Retina (tissue), 1 donor: ENCODE measurements around the gene NAT14.

ENCODE experiments used
- DNase-seq: peaks from one replicate; pipeline ENCODE4 v3.0.0-alpha.2; 2016

The NAT14 gene

DNA sequence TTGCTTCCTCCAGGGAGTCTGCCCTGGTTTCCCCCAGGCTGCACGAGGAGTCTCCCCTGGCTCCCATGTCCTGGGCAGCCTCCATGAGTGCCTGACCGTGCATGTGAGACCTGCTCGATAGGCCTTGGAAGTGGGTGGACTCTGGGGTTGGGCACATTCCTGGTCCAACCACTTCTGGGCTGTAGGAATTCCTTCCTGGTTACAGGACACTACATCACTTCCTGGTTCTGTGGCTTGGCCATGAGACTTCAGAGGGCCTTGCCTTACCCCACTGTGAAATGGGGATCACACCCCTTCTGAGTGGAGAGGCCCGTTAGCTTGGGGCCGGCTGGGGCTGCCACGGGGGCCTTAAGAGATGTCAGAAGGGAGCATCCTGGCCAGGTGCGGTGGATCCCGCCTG lies 12.5 kb upstream of the NAT14 start:
- DNase-seq, result no peak

DNA sequence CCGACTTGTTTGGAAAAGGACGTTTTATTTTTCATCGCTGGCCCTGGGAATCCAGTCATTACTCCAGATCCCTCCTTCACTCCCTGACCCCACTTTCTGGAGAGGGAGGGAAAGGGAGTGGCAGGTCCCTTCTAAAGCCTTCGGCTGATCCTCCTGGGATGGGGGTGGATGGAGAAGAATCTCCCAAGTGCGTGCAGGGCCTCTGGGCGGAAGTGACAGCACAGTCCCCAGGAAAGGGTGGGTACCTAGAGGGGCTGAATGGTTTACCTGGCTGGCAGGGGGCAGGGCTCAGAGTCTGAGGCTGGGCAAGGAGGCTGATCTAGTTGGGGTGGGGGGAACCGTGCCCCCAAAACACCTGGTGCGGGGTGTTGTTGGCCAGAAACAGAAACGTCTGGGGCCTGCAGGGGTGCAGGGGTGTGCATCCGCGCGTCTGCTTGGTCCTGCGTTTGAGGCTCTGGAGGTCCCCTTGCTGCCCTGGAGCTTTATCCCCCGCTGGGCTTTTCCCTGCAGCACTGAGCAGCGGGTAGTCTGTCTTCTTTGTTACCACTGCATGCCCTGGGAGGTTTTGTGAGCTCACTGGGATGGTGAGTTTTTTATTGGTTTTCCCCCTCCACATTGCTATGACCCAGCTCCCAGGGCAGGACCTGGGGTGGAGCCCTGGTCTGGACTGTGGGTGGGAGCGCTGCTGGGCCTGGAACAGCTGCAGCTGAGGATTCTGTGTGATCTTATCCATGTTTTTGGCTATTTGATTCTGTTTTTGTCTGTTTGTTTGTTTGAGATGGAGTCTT lies 11.6 kb upstream of the NAT14 start:
- DNase-seq, result no peak

DNA sequence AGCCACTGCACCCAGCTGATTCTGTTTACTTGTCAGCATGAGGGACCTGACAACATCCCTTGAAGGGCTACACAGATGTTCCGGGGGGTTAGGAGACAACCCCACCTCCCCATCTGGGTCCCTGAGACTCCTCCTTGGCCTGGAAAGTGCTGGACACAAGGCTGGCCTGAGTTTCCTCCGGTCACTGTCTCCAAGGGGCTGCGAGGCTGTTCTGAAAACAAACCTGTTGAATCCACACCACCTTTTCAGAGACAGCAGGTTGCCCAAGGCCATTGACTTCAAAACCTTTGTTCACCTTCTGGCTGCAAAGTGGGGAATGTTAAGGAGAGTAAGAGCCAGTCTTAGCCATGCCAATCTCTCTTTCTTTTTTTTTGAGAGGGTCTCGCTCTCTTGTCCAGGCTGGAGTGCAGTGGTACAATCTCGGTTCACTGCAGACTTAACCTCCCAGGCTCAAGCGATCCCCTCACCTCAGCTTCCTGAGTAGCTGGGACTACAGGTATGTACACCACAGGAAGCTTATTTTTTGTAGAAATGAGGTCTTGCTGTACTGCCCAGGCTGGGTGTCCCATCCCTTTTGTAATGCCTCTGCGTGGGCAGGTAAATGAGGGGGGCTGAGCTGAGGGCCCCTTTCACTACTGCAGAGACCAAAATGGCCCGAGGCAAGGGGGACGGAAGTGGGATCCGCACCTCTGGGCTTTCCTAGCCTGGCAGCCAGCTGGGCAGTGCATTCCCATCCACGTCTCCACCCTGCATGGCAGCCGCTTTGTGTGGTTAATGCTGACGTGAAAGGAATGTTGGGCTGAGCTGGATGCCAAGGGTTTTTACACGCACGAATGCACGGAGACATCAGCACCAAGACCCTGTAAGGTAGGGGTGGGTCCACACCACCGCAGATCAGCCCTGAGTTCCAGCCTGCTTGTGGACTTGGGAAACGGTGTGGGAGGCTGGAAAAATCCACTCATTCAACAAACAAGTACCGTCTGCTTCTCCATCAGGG lies 10.4 kb upstream of the NAT14 start:
- no peak for DNase-seq

DNA sequence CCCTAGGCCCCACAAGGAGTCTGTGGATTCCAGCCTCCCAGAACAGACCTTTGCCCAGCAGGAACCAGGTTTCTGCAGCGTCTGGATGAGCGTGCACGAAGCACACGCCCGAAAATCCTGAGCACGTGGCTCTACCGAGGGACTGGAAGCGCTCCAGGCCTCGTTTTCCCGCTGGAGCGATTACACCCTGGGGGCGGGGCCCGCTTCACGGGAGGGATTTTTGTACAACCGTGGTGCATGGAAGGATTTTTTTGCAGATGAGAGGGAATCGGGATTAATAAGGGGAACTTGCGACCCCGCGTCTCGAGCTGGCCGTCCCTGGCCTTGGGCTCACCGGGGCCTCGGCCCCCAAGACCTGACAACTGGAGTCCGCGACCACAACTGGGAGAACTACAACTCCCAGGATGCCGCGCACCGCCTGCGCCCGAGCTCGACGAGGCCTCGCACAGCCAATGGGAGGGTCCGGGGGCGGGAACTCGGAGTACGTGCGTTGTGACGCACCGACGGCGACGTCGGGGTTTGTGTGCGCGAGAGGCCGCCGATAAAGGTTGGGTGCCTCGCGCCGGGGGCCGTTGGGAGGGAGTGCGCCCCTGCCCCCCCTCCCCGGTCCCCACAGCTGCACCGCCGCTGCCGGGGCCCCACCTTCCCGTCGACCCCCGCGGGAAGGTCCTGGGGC lies 8.8 kb upstream of the NAT14 start, which contains the start of gene ZNF628:
Gene ZNF628, plus strand, starts transcription at position 518 of the 676 bp plus-strand sequence. CDS start 3,294 bp downstream, outside the sequence.
- peak; percentile 98 for DNase-seq

DNA sequence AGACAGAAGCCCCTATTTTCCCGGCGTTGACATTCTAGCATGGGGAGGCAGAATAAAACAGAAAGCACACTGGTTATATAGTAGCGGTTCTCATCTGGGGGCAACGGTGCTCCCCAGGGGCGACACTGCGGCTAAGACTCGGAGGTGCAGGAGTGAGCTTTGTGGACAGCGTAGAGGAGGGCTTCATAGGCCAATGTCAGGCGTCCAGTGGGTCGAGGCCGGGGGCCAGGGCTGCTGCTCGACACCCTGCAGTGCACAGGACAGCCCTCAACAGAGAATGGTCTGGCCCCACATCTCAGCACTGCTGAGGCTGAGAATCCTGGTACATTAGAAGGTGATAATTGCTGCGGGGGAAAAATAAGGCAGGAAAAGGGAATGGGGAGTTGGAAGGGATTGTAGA lies 7.1 kb upstream of the NAT14 start:
- DNase-seq, result no peak

DNA sequence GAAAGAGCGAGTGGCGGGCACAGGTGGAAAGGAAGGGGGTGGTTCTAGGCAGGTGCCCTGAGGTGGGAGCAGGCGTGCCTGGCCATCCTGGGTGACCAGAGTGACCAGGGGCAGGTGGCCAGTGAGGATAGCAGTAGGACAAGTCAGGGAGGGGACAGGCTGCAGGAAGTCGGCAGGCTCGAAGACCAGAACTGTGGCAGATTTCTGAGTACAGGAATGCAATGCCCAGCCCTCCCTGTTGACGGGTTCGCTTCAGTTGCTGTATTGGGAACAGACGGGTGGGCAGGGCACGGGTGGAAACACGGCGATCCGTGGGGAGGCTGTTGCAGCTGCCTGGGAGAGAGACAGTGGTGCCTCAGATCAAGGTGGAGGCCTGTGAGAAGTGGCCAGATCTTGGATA lies 6.6 kb upstream of the NAT14 start:
- no peak for DNase-seq

DNA sequence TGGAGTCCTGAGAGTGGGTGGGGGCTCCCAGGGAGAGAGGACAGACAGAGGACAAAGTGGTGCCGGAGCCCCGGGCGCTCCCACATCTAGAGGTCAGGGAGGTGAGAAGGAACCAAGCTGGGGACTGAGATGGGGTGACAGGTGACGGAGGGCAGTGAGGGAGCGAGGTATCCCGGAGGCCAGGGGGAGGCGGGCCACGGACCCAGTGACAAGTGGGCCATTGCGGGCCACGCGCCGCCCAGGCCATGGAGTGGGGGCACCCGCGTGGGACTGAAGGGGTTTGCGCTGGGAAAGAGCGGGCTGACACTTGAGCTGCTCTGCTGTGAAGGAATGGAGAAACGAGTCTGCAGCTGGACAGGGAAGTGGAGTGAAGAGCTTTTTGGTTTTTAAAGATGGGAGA lies 5.9 kb upstream of the NAT14 start:
- no peak for DNase-seq

DNA sequence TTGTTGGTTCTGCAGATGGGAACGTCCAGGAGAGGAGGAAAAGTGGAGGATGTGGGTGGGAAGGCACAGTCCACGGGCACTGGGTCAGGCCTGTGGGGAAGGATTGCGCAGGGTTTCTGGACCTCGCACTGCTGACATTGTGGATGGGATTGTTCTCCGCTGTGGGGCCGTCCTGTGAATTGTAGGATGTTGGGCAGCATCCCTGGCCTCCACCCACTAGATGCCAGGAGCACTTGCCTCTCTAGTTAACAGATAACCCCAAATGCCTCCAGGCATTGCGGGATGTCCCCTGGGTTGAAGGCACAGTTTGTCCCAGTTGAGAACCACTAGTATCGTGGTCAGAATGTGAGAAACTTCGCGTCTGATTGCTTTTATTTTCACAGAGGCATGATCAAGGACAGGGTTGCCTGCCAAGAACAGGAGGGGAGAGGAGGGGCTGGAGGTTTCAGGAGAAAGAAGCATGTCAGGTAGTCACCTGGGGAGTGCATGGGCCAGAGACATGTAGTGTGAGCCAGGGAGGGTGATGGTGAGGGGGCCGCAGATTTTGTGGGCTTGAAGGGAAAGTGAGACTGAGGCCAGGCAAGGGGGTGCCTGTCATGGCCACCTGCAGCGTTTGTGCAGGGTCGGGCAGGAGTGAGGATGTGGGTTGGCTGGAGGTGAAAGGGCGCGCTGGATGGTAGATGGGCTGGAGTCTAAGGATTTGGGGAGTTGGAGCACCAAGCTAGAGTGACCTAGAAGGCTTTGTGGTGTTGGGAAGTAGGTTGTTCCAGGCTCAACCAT lies 5.3 kb upstream of the NAT14 start:
- DNase-seq, result no peak

DNA sequence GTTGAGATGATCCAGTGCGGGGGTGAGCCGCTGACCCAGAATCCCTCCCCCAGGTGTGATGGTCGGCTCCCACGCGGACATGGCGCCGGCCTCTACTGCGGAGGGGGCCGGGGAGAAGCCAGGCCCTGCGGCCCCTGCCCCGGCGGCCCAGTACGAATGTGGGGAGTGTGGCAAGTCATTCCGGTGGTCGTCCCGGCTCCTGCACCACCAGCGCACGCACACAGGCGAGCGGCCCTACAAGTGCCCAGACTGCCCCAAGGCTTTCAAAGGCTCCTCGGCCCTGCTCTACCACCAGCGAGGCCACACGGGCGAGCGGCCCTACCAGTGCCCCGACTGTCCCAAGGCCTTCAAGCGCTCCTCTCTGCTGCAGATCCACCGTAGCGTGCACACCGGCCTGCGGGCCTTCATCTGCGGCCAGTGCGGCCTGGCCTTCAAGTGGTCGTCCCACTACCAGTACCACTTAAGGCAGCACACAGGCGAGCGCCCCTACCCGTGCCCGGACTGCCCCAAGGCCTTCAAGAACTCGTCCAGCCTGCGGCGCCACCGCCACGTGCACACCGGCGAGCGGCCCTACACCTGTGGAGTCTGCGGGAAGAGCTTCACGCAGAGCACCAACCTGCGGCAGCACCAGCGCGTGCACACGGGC lies 3.7 kb upstream of the NAT14 start:
- no peak for DNase-seq

DNA sequence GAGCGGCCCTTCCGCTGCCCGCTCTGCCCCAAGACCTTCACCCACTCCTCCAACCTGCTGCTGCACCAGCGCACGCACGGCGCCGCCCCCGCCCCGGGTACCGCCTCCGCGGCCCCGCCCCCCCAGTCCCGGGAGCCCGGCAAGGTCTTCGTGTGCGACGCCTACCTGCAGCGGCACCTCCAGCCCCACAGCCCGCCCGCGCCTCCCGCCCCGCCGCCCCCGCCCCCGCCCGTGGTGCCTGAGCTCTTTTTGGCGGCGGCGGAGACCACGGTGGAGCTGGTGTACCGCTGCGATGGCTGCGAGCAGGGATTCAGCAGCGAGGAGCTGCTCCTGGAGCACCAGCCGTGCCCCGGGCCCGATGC lies 3.2 kb upstream of the NAT14 start:
- DNase-seq, result no peak

DNA sequence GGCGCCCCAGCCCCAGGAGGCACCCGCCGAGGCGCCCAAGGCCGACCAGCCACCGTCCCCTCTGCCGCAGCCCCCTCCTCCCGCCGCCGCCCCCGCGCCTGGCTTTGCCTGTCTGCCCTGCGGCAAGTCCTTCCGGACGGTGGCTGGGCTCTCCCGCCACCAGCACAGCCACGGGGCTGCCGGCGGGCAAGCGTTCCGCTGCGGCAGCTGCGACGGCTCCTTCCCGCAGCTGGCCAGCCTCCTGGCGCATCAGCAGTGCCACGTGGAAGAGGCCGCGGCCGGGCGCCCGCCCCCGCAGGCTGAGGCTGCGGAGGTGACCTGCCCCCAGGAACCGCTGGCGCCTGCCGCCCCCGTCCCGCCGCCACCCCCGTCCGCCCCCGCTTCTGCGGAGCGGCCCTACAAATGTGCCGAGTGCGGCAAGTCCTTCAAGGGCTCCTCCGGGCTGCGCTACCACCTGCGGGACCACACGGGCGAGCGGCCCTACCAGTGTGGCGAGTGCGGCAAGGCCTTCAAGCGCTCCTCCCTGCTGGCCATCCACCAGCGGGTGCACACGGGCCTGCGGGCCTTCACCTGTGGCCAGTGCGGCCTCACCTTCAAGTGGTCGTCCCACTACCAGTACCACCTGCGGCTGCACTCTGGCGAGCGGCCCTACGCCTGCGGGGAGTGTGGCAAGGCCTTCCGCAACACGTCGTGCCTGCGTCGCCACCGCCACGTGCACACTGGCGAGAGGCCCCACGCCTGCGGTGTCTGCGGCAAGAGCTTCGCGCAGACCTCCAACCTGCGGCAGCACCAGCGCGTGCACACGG lies 2.6 kb upstream of the NAT14 start:
- no peak for DNase-seq

DNA sequence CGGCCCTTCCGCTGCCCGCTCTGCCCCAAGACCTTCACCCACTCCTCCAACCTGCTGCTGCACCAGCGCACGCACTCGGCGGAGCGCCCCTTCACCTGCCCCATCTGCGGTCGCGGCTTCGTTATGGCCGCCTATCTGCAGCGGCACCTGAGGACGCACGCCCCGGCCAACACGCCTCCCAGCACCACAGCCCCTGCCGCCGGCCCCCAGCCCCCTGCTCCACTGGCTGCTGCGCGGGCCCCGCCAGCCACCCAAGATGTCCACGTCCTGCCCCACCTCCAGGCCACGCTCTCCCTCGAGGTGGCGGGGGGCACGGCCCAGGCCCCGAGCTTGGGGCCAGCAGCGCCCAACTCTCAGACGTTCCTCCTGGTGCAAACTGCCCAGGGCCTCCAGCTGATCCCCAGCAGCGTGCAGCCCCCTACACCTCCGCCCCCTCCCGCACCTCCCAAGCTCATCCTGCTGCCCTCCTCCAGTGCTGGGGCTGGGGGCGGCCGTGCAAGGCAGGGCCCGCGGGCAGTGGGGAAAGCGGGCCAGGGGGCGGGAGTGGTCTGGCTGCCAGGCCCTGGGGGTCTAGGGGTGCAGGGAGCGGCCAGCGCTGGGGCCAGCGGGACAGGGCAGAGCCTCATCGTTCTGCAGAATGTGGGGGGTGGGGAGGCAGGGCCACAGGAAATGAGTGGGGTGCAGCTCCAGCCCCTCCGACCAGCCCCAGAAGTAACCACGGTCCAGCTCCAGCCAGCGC lies 1.9 kb upstream of the NAT14 start:
- DNase-seq, result no peak

DNA sequence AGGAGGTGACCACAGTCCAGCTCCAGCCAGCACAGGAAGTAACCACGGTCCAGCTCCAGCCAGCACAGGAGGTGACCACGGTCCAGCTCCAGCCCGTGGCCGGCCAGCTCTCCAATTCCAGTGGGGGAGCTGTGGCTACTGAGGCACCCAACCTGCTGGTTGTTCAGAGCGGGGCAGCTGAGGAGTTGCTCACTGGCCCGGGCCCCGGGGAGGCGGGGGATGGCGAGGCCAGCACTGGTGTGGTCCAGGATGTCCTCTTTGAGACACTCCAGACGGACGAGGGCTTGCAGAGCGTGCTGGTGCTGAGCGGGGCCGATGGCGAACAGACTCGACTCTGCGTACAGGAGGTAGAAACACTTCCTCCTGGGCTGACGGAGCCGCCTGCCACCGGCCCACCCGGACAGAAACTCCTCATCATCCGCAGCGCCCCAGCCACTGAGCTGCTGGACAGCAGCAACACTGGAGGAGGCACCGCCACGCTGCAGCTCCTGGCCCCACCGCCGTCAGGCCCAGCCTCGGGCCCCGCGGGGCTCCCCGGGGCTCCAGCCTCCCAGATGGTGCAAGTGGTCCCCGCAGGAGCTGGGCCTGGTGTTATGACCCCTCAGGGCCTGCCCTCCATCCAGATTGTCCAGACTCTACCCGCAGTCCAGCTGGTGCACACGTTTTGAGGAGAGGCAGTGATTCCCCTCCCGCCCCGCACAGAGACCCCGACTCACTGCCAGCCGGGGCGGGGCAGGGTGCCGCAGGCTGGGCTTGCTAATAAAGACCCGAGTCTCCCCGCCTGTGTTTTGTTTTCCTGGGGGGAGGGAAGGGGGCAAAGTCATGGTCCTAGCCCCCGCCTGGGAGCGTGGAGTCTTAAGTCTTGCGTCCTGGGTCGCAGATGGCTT lies 1.0 kb upstream of the NAT14 start:
- no peak for DNase-seq

DNA sequence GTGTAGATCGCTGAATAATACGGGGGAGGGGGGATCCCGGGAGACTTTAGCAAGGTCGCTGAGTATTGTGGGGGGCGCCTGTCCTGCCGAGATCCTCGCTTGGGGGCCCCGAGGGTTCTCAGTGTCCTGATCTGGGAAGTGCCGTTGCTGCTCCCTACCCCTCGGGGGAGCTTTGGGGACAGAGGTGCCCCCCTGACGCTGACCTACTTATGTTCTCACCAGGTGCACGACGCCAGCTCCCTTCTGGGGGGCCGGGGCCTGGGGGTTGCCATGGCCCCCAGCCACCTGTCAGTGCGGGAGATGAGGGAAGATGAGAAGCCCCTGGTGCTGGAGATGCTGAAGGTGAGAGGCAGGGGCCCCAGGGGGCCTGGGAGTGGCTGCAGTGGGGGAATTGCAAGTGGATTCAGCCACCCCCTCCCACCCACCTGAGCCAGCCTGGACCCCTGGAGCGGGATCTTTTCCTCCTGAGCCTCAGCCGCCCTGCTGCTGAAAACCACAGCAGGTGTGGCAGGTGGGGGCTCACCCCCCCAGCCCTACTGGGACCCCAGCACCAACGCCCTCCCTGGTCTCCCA lies 537 bp downstream of the NAT14 start:
- peak; percentile 65 for DNase-seq

DNA sequence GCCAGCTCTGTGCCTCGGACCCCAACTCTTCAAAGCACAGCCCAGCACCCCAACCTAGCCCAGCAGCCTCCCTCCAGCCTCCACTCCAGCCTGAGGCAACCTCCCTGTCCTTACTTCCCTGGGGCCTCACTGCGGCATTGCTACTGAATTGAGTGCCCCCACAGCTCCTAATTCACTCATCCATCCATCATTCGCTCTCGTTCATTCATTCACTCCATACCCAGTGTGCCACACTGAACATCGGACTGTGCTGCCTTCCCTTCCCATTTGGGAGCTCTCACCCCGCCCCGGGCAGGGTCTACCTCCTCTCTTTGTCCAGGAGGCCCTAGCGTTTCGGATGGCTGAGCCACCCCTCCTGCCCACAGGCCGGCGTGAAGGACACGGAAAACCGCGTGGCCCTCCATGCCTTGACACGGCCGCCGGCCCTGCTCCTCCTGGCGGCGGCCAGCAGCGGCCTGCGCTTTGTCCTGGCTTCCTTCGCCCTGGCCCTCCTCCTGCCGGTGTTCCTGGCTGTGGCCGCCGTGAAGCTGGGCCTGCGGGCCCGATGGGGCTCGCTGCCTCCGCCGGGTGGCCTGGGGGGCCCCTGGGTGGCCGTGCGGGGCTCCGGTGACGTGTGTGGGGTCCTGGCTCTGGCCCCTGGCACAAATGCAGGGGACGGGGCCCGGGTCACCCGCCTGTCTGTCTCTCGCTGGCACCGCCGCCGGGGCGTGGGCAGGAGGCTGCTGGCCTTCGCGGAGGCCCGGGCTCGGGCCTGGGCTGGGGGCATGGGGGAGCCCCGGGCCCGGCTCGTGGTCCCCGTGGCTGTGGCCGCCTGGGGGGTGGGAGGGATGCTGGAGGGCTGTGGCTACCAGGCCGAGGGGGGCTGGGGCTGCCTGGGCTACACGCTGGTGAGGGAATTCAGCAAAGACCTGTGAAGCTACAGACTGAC lies 1.3 kb downstream of the NAT14 start:
- no peak for DNase-seq

DNA sequence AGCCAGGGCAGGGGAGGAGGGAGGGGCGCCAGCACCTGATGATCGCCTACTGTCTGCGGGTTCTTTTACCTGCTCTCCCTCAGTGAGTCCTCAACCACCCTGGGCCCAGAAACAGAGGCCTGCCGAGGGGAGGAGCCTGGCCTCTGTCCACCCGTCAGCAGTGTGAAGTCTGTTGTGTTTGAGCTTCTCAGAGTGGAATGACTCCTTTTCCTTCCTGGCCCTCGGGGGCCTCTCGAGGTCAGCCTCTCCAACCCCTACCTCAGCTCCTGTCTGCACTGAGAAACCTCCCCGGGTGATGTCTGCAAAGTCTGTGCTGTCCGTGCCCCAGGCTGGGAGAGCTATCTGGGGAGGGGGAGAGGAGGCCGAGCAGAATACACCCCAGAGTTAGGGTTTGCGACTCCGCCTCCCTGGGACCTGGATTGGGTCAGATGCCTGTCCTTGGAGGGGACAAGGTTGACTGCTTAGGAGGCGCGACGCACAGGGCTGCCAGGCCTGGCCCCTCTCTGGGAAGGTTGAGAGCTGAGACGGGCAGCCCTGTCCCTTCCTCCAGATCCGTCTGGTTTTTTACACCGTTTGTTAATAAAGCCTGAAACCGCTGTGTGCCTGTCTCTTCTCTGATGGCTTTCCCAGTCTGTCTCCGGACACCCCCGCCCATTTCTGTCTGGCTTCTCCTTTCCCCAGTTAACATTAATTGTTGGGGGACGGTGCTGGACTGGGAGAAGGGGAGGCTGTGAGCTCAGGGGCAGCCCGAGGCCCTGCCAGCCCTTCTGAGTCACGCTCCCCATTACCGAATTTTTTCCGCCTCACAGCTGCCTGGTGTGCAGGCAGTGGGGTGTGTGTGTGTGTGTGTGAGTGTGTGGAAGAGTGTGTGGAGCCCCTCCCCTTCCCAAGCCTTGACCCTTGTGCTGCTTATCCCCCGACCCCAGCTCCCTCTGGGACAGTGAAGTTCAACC lies 2.3 kb downstream of the NAT14 start:
- peak; percentile 74 for DNase-seq
